Endometrial microvascular endothelial cells (primary cell): ENCODE measurements around the gene ZCCHC13. TPM values are rescaled to one million over a fixed set of nuclear protein-coding genes. Genes with fewer than 3 reads are reported as not detected.
"Not testable (repeated sequence)": the region's sequence is repeated elsewhere in the genome, so short reads cannot be mapped to it uniquely, and the experiment has no call there.

ENCODE experiments used
- in situ Hi-C: cut with HindIII; loops from 2 replicates; pipeline ENCODE4 v1.10.0; 2017; ENCODE audit warnings: low sequenced_read_pairs, low pct_unique_long_range_greater_than_20kb; ENCODE audit errors: inconsistent ontology term
- total RNA-seq: library from RNA; depleted of rRNA; stranded (reverse); fragments of >200 nt; gene quantifications from one replicate; pipeline ENCODE4 v1.2.3, GENCODE V29; 2015; ENCODE audit errors: inconsistent ontology term

The ZCCHC13 gene
- not detected for total RNA-seq

DNA sequence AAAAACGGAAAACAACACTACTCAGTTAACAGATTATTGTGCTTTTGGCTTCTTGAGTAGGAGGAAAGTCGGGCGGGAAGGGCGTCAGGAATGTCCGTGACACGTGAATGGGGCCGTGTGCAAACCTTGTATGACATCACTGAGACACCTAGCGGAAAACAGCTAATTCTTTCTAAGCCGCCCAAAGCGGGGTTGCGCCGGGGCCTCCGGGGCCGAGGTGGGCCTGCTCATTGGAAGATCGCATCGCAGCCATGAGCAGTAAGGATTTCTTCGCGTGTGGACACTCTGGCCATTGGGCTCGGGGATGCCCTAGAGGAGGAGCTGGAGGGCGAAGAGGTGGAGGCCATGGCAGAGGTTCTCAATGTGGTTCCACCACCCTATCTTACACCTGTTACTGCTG is at the start of gene ZCCHC13:
Gene ZCCHC13 (plus strand): TSS at position 165 of the 400 bp plus-strand sequence. CDS start 87 bp downstream, at position 252.
- in situ Hi-C loops, result no loop called here

DNA sequence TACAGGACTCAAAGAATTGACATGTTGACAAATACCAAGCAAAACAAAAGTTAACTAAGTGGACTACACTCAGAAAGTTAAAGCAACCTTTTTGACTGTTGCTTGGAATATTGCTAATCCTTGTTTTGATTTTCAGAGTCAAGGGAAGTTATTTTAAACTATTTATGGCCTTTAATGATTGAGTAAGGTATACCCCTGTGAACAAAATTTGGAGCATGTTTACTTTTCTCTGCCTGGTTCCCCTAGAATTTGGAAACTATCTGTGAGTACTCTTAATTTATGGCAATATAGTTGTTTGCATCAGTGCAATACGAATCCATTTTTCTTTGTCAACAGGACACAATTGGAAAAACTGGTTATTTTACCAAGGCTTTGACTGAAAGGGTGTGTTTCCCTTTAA is 45.9 kb upstream of the ZCCHC13 start:
- in situ Hi-C loops, result not testable (repeated sequence)

DNA sequence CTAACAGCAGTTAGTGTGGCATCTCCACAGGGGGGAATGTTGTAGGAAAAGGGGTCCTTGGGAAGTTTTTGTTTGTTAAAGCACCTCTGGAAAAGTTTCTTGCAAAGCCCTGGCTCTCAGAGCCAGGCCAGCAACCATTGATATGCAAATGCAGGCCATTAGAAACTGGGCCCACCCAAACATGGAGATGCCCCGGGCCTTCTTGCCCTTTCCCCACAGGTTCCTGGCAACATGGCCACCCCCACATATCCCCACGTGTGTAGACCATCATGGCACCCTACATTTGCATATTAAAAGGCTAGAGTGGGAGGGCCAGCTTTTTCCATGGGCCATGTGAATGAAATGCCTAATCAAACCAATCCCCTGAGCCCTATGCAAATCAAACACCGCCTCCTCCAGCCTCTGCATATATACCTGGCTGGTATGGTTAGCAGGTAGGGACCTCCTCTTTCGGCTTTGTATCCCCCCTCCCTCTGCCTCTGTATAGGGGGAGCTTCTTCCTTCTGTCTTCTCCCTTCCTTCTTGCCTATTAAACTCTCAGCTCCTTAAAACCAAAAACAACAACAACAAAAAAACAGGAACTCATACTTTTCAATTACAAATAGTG is 44.0 kb upstream of the ZCCHC13 start:
- in situ Hi-C loops, result no loop called here

DNA sequence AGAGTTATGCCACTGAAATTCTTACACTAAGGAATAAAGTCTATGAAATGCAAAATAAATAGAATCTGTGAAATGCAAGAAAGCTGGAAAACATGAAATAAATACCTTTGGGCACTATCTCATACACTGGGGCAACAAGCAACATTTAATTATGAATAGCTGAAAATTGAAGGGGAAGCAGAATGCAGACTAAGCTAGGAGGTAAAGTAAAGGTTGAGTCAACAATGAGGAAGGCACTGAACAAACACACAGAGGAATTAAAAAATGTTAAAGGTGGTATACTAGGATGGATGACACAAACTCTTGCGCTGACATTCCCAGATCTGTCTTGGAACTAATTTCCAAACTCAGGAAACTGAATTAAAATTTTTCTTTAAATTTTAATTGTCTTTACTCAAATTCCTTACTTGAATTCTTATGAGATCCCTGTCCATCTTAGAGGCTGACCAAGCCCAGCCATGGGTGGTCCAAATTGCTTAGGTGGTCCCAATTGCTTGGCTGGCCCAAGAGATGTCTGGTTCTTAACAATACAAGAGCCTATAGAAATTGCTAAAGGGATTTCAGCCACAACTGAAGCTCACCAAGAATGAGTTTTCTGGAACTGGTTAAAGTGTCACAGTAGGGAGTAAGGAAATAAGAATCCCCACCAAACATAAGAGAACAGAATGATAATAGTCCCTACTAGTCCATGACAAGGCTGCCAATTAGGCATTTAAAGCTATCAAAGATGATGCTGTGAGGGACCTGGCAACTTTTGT is 41.3 kb upstream of the ZCCHC13 start:
- in situ Hi-C loops, result no loop called here

DNA sequence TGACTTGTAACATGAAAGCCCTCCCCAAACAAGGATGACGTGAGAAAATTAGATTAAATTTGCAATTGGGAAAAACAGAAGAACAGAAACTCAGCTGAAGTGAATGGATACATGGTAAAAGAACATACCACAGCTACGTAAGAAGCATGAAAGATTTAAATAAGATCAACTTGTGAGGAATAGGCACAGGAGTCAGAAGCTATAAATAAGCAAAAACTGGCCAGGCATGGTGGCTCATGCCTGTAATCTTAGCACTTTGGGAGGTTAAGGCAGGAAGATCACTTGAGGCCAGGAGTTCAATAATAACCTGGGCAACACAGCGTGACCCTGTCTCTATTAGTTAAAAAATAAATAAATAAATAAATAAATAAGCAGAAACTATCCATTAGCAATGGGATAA is 33.6 kb upstream of the ZCCHC13 start:
- in situ Hi-C loops, result no loop called here

DNA sequence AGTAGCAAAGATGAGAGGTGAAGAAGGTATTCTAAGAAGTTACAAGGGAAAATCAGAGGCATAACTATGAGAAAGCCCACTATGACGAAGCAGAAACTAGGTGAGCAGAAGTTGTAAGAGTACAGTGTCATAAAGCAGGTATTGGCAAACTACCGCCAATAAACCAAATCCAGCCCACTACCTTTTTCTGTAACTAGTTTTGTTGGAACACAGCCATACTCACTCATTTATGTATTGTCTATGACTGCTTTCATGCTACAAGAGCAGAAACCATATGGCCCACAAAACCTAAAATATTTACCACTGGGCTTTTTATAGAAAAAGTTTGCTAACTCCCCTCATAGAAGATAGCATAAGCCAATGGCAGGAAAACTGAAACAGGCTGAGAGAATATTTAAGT is 31.8 kb upstream of the ZCCHC13 start:
- in situ Hi-C loops, result no loop called here

DNA sequence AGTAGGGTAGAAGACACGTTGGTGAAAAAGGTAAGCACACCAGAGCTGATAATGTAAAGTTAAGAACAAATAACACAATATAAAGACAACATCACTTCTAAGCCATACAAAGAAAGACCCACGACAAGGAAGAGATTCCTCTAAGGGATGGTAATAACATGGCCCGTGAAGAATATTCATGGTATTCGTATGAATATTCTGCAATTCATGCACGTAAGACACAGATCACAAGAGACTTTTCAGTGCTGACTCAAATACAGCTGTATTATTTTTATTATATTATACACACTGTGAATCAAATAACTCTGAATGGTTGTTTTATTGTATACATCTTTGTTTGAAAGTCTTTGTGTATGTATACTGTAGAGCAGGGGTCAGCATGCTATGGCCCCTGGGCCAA is 29.5 kb upstream of the ZCCHC13 start:
- in situ Hi-C loops, result no loop called here

DNA sequence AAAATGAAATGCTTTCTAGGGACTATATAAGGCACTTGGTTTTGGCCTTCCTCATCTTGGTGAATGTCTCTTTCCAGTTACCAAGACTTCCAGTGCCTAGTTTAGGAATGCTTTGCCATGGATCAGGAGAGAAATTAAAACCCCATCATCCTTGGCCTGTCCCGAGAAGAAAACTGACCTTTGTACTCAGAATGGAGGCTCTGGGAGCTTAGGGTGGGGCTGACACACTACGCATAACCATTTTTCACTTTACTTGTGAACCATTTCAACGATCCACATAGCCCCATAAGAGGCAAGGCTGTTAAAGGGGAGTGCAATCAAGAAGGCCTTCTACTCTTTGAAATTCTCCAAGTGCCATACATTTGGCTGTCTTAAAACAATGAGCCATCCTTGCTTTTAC is 26.7 kb upstream of the ZCCHC13 start:
- in situ Hi-C loops, result no loop called here

DNA sequence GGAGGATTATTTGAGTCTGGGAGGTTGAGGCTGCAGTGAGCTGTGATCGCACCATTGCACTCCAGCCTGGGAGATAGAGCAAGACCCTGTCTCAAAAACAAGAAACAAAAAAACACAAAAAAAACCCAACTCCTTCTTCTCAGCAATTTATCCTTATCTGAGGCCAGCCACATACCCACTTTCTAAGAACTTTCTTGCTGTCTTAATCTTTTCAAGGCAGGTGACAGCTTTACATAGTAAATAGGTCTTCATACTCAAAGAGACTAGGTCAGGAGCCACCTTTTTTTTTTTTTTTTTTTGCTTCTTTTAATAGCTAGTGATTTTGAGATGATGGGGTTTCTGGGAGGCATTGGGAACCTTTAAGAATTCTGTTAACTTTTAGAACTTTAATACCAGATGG is 26.1 kb upstream of the ZCCHC13 start:
- in situ Hi-C loops, result no loop called here

DNA sequence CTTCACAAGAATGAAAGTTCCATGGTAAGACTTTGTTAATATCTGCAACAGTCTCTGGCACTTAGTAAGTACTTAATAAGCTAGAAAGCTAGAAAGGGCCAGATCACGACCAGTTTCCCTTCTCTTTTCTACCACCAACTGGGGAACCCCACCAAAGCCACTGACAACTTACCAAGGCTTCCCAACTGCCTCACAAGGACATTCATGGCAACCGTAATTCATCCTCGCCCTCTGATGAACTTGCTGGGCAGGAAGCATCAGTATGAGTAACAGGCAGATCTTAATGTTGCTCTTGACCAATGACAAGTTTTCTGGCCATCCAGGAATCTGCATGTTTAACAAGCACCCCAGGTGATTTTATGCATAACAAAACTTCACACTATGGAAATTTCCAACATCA is 23.2 kb upstream of the ZCCHC13 start:
- in situ Hi-C loops, result no loop called here

DNA sequence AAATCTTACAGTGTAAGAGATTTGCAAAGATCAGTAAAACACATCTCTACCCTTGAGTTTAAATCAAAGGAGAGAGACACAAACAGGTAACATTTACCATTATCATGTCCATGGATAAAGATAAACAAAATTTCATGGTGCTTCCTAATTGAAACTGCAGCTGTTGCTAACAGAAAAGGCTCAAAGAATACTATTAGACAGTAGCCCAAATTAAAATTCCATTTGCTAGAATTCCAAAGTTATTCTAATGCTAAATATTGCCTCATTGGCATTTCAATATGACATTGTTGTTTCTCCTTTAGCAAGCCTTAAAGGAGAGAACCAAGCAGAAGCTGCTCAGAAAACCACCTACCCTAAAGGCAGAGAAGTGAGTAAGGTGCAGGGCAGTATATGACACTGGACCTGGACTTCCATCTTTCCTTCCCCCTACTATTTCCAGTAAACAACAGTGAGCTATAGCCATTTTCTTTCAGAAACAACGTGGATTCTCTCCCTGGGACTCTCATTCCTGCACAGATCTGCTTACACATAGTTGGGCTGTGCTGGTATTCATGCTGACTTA is 19.5 kb upstream of the ZCCHC13 start:
- in situ Hi-C loops, result no loop called here

DNA sequence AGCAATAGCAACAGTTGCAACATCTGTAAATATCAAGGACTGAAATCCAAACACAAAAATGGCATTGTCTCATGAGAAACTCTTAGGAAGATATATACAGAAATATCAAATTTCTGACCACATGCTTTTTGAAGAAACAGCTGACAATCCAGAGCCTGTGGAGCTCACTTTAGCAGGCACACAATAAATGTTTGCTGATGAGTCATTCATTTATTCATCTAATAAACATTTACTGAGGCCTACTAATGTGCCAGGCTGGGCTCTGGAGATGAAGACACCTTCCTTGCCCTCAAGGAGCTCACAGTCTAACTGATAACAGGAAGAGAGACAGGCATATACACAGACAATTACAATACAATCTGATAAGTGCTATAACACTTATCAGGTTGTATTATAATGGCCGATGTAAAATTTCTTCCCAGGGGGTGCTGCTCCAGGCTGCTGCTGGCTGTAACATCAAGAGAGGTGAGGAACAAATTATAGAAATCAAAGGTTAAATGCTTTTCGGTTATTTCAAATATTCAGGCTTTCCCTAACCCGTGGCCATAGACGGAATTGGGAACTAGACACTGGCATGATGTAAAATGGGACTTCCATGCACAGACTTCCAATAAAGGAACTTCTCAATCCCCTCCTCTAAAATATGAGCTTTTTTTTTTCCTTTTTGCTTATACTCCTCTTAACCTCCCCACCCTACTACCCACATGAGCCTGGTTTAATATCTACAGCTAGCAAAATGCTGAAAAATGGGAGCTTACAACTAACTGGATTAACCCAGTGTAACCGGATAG is 16.8 kb upstream of the ZCCHC13 start:
- in situ Hi-C loops, result no loop called here

DNA sequence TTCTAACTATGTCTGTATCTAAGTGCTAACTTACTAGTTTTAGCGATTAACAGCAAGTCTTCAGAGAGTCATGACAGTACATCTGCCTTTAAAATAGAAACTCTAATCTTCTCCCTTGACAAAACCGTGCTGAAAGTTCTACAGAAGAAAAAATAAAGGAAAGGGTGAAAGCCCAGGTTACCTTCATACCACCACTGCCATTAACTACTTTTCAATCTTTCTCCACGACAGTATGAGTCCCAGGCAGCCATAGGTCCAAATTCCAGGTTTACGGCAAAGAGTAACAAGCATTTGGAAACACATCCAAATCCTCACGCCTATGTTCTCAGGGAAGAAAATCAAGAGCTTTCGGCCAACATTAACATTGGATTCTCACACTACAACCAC is 12.4 kb upstream of the ZCCHC13 start:
- in situ Hi-C loops, result no loop called here

DNA sequence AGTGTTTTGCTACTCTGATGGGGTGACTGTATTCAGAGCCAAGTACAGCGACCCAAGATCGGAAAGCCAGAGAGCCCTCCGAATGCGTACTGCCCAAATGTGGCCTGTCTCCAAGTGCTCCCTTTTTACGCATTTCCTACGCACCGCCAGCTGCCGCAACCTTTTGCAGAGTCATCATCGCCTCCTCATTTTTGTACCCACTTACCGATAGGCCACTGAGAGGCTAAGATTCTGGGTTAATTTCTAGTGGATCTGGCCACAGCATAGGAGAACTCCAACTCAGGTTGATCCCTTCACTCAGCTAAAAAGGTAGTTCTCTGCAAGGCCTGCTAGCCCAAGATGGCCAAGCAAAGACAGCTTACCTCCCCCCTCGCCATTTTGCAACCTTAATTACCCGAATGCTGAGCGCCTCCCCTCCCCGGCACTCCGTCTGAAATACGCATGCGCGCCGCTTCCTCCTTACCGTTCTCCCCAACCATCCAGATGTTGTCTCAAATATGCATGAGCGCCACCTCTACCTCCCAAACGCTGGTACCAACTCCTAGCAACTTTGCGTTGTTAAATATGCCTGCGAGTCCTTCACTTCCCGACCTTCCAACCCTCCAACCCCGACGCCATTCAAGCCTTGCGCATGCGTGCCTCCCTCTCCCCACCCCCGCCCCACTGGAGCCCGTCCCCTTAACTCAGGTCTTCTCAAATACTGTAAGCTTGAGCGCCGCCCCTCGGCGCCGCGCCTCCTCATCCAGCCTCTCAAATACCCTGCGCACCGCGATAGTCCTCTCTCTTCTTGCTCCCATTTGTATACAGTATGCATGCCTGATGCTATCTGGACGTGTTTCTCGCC is 11.8 kb upstream of the ZCCHC13 start:
- in situ Hi-C loops, result no loop called here

DNA sequence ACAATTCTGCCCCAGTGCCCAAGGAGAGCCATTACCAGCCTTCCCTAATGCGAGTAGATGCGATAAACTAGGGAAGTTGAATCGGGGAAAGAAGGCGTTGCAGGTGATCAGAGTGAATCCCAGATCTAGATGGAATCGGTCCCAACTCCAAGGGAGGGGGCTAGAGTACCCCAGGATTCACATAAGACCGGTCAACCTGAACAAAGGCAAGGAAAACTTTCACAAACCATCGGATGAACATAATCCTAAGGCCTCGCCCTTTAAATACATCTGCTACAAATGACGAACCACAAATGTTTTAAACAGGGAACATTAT is 11.2 kb upstream of the ZCCHC13 start:
- in situ Hi-C loops, result no loop called here

DNA sequence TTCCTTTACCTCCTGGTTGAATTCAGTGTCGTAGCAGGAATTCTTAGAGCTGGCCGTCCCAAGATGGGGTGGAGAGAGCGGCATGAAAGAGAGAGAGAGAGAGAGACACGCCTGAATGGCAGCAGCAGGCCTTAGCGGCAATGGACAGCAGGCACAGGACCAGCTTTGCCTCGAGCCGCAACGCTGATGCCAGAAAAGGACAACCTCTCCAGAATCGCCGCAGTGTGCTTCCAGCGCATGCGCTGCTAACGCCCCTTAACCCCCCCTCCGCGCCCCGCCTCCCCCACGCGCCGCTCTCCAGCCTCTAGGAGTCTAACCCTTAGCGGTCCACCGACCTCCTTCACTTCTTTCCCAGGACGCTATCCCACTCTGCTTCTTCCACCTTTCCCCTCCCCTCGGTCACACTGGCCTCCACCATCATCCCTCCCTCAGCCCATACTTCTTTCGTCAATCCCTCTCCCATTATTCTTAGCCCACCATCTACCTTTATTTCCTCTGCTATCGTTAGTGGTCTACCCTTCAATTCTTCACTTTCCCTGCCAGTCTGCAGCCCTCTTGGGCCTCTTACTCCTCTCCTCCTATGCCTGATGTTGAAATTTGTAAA is 10.5 kb upstream of the ZCCHC13 start:
- in situ Hi-C loops, result no loop called here

DNA sequence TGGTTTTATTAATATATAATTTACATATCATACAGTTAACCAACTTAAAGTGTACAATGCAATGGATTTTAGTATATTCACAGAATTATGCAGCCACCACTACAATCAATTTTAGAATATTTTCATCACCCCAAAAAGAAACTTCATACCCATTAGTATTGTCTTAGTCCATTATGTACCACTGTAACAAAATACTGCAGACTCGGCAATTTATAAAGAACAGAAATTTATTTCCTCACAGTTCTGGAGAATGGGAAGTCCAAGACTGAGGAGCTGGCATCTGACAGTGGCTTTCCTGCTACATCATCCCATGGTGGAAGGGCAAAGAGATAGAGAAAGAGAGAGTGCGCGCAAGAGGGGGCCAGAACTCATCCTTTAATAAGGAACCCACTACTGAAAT is 8.9 kb upstream of the ZCCHC13 start:
- in situ Hi-C loops, result no loop called here

DNA sequence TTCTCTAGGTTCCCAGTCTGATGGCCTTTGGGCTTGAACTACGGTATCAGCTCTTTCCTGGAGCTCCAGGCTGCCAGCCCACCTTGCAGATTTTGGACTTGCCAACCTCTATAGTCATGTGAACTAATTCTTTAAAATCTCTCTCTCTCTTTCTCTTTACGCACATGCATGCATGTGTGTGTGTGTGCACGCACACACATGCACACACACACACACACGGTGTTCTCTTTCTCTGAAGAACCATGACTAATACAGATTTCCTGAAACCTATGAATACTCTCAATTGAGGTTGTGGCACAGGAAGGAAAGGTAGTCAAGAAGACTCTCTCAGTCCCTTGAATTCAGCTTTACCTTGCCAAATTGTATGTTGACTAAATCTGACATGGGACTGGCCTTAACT is 6.2 kb upstream of the ZCCHC13 start:
- in situ Hi-C loops, result no loop called here

DNA sequence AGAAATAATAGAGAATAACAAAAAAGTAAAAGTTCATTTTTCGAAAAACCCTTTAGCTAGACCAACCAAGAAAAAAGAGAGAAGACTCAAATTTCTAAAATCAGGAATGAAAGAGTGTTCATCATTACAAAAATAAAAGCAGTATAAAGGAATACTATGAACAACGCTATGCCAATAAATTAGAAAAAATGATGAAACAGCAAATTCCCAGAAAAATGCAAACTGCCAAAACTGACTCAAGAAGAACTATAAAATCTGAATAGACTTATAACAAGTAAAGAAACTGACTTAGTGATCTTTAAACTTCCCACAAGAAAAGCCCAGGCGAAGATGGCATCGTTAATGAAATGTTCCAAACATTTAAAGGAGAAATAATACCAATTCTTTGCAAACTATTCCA is 3.1 kb upstream of the ZCCHC13 start:
- in situ Hi-C loops, result no loop called here
